H9 (cell line): ENCODE measurements around the gene TNIK. TPM values are rescaled to one million over a fixed set of nuclear protein-coding genes. Genes with fewer than 3 reads are reported as not detected.

ENCODE experiments used
- DNase-seq: peaks from one replicate; pipeline ENCODE4 v3.0.0-alpha.2; 2017
- H2AFZ ChIP-seq: one replicate; pipeline ENCODE4 v1.6.1; 2013; ENCODE audit warnings: mild to moderate bottlenecking, low read length, control low read depth, moderate library complexity
- H2AK5ac ChIP-seq: 2 replicates; pipeline ENCODE4 v1.6.1; 2013; ENCODE audit warnings: low read length, control low read depth, mixed read lengths; ENCODE audit not compliant: insufficient read length
- H2BK120ac ChIP-seq: one replicate; pipeline ENCODE4 v1.6.1; 2013; ENCODE audit warnings: low read depth, mild to moderate bottlenecking, low read length, control low read depth, inconsistent platforms; ENCODE audit not compliant: poor library complexity, severe bottlenecking
- H2BK12ac ChIP-seq: 2 replicates; pipeline ENCODE4 v1.6.1; 2013; ENCODE audit warnings: low read length, control low read depth, mixed read lengths, low read depth; ENCODE audit not compliant: insufficient read length
- H2BK15ac ChIP-seq: 2 replicates; pipeline ENCODE4 v1.6.1; 2013; ENCODE audit warnings: low read depth, low read length, control low read depth
- H2BK20ac ChIP-seq: one replicate; pipeline ENCODE4 v1.6.1; 2013; ENCODE audit warnings: low read depth, mild to moderate bottlenecking, low read length, control low read depth, inconsistent platforms; ENCODE audit not compliant: poor library complexity, severe bottlenecking
- H2BK5ac ChIP-seq: 2 replicates; pipeline ENCODE4 v1.6.1; 2013; ENCODE audit warnings: low read length, control low read depth, mixed read lengths; ENCODE audit not compliant: insufficient read length
- H3K14ac ChIP-seq: 2 replicates; pipeline ENCODE4 v1.6.1; 2013; ENCODE audit warnings: low read length, control low read depth; ENCODE audit not compliant: insufficient read depth
- H3K18ac ChIP-seq: 2 replicates; pipeline ENCODE4 v1.6.1; 2013; ENCODE audit warnings: low read depth, mild to moderate bottlenecking, mixed read lengths, low read length, control low read depth; ENCODE audit not compliant: insufficient read length
- H3K23ac ChIP-seq: 2 replicates; pipeline ENCODE4 v1.6.1; 2013; ENCODE audit warnings: low read length, control low read depth, mixed read lengths, low read depth; ENCODE audit not compliant: insufficient read length
- H3K23me2 ChIP-seq: 2 replicates; pipeline ENCODE4 v1.6.1; 2013; ENCODE audit warnings: low read depth, mild to moderate bottlenecking, mixed read lengths, low read length, control low read depth; ENCODE audit not compliant: insufficient read length, poor library complexity, severe bottlenecking
- H3K27ac ChIP-seq: 2 replicates; pipeline ENCODE4 v1.5.1; 2013; ENCODE audit warnings: low read length, control low read depth, mixed read lengths, low read depth; ENCODE audit not compliant: insufficient read length
- H3K27me3 ChIP-seq: 2 replicates; pipeline ENCODE4 v1.6.1; 2013; ENCODE audit warnings: low read length, control low read depth, inconsistent platforms; ENCODE audit not compliant: insufficient read depth
- H3K4ac ChIP-seq: 2 replicates; pipeline ENCODE4 v1.6.1; 2013; ENCODE audit warnings: low read depth, mild to moderate bottlenecking, control low read depth, inconsistent platforms, low read length, moderate library complexity
- H3K4me1 ChIP-seq: 2 replicates; pipeline ENCODE4 v1.6.1; 2013; ENCODE audit warnings: low read length, control low read depth, inconsistent platforms; ENCODE audit not compliant: insufficient read depth
- H3K4me2 ChIP-seq: 2 replicates; pipeline ENCODE4 v1.6.1; 2013; ENCODE audit warnings: low read length, control low read depth, mixed read lengths; ENCODE audit not compliant: insufficient read length, insufficient read depth
- H3K56ac ChIP-seq: 2 replicates; pipeline ENCODE4 v1.6.1; 2013; ENCODE audit warnings: low read depth, mild to moderate bottlenecking, mixed read lengths, low read length, control low read depth; ENCODE audit not compliant: insufficient read length
- H3K79me1 ChIP-seq: 2 replicates; pipeline ENCODE4 v1.6.1; 2013; ENCODE audit warnings: low read depth, mild to moderate bottlenecking, moderate library complexity, low read length, control low read depth, inconsistent platforms; ENCODE audit not compliant: insufficient read depth, poor library complexity, severe bottlenecking
- H3K79me2 ChIP-seq: 2 replicates; pipeline ENCODE4 v1.6.1; 2013; ENCODE audit warnings: low read length, control low read depth, inconsistent platforms; ENCODE audit not compliant: insufficient read depth
- H3K9ac ChIP-seq: 2 replicates; pipeline ENCODE4 v1.6.1; 2013; ENCODE audit warnings: low read length, control low read depth, mixed read lengths; ENCODE audit not compliant: insufficient read length; ENCODE audit errors: extremely low read depth
- H3K9me3 ChIP-seq: one replicate; pipeline ENCODE4 v1.6.1; 2013; ENCODE audit warnings: low read depth, low read length, inconsistent platforms; ENCODE audit not compliant: control insufficient read depth
- H3T11ph ChIP-seq: one replicate; pipeline ENCODE4 v1.6.1; 2013; ENCODE audit warnings: mild to moderate bottlenecking, low read length, control low read depth, inconsistent platforms
- H4K20me1 ChIP-seq: one replicate; pipeline ENCODE4 v1.6.1; 2013; ENCODE audit not compliant: control insufficient read depth, insufficient read length, insufficient read depth
- H4K5ac ChIP-seq: 2 replicates; pipeline ENCODE4 v1.6.1; 2013; ENCODE audit warnings: low read depth, mild to moderate bottlenecking, mixed read lengths, low read length, control low read depth; ENCODE audit not compliant: insufficient read length
- H4K8ac ChIP-seq: replicated peaks from 2 replicates; pipeline ENCODE4 v1.6.1; 2013; ENCODE audit warnings: low read length, control low read depth, mixed read lengths, low read depth; ENCODE audit not compliant: insufficient read length
- H4K91ac ChIP-seq: 2 replicates; pipeline ENCODE4 v1.6.1; 2013; ENCODE audit warnings: low read depth, mild to moderate bottlenecking, moderate library complexity, mixed read lengths, low read length, control low read depth; ENCODE audit not compliant: insufficient read length
- H3K27ac Mint-ChIP-seq, 3 experiments: 2 replicates in 2 of 3; 3 replicates in 1 of 3; pipeline ENCODE4 v1.8.0; 2020 to 2021; ENCODE audit warnings: mixed read lengths in 3 of 3, mild to moderate bottlenecking in 1 of 3, moderate library complexity in 1 of 3
- H3K27me3 Mint-ChIP-seq: 2 replicates; pipeline ENCODE4 v1.8.0; 2021; ENCODE audit warnings: low read depth, mild to moderate bottlenecking, moderate library complexity, mixed read lengths
- H3K36me3 Mint-ChIP-seq, 3 experiments: 2 replicates in 2 of 3; 3 replicates in 1 of 3; pipeline ENCODE4 v1.8.0; 2020 to 2021; ENCODE audit warnings: low read depth in 3 of 3, mixed read lengths in 3 of 3; ENCODE audit not compliant: insufficient read depth in 1 of 3
- H3K4me1 Mint-ChIP-seq, 2 experiments: 2 replicates each; pipeline ENCODE4 v1.8.0; 2020; ENCODE audit warnings: mixed read lengths in 2 of 2
- H3K4me3 Mint-ChIP-seq, 2 experiments: 2 replicates in 1 of 2; 3 replicates in 1 of 2; pipeline ENCODE4 v1.8.0; 2020 to 2021; ENCODE audit warnings: mild to moderate bottlenecking in 2 of 2, mixed read lengths in 2 of 2, moderate library complexity in 1 of 2
- H3K9me3 Mint-ChIP-seq, 2 experiments: 2 replicates in 1 of 2; 3 replicates in 1 of 2; pipeline ENCODE4 v1.8.0; 2020; ENCODE audit warnings: mild to moderate bottlenecking in 2 of 2, mixed read lengths in 2 of 2, moderate library complexity in 1 of 2
- WGBS: extraction: QIAGEN DNeasy Blood & Tissue Kit; methylation state at CpG from one replicate; pipeline ENCODE4 v1.1.7; 2013; ENCODE audit warnings: missing lambda C conversion rate, low lambda C conversion rate, mixed read lengths; ENCODE audit not compliant: insufficient read length; ENCODE audit errors: extremely low coverage; 5-methylcytosine and 5-hydroxymethylcytosine counted together
- total RNA-seq: library from RNA; stranded (reverse); gene quantifications from 2 replicates; pipeline ENCODE4 v1.2.1, GENCODE V29; 2021
- TF ChIP-seq, protein P1 (sequence below): fragments of 200-600 bp; sonication (generic); conservative IDR thresholded peaks from 3 replicates; pipeline ENCODE4 v1.8.0; 2021; ENCODE audit warnings: antibody characterized with exemption, mild to moderate bottlenecking

TNIK gene
- total RNA-seq, 1 experiment from 2014 or later = 15.9 TPM

DNA sequence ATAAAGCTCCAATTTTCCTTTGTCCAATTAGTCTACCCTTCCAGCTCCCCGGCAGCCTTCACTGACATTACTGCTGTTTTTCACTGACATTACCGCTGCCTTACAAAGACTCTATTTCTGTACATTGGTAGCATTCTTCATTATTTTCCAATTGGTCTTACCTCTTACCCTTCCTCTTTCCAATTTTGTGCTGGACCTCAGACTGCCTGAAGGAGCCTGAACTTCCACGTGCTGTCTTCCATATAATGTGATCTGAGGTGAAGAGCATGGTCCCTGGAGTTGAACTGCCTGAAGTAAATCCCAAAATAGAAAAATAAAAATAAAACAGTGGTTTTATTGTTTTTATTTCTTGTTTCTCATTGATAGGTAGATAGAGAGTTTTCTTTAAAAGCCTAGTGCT, 9.2 kb upstream of the TNIK start:
- Histone ChIP-seq H3K27ac (no peak overlapping the region), H3K23me2 (no peaks in the 10 kb centered on the region), H4K91ac (no peak overlapping the region), H3K27me3 (no peaks in the 10 kb centered on the region), H3K4ac (no peak overlapping the region), H4K8ac (no peak overlapping the region), H3K4me1 (no peaks in the 10 kb centered on the region; the same call in 1 of the 2 replicates), H3K14ac (no peak overlapping the region), H2BK5ac (no peak overlapping the region), H3K9me3 (no peaks in the 10 kb centered on the region), H4K5ac (no peak overlapping the region), H3T11ph (no peak overlapping the region), H2BK120ac (no peak overlapping the region), H2BK20ac (no peak overlapping the region), H3K4me2 (no peak overlapping the region), H3K56ac (no peak overlapping the region), H2BK12ac (no peak overlapping the region), H4K20me1 (no peaks in the 10 kb centered on the region), H3K23ac (no peak overlapping the region), H2AK5ac (no peak overlapping the region), H2BK15ac (no peak overlapping the region), H3K9ac (no peak overlapping the region), H3K79me1 (no peaks in the 10 kb centered on the region), H3K79me2 (no peaks in the 10 kb centered on the region), H2AFZ (no peak overlapping the region), H3K18ac (no peak overlapping the region)
- H3K27me3 Mint-ChIP-seq = no peaks in the 10 kb centered on the region; the same call in 1 of the 2 replicates
- H3K4me3 Mint-ChIP-seq = no peak overlapping the region
- no CpG with 5 or more reads among the region's 3 CpGs for WGBS
- peaks cover 2 to 4% of the 10 kb centered on the region in 2 experiments; a peak in 2 of 5 replicates for H3K9me3 Mint-ChIP-seq
- no peak overlapping the region for H3K27ac Mint-ChIP-seq
- H3K4me1 Mint-ChIP-seq = peaks cover 6 to 11% of the 10 kb centered on the region in 2 experiments
- TF ChIP-seq, protein P1, sequence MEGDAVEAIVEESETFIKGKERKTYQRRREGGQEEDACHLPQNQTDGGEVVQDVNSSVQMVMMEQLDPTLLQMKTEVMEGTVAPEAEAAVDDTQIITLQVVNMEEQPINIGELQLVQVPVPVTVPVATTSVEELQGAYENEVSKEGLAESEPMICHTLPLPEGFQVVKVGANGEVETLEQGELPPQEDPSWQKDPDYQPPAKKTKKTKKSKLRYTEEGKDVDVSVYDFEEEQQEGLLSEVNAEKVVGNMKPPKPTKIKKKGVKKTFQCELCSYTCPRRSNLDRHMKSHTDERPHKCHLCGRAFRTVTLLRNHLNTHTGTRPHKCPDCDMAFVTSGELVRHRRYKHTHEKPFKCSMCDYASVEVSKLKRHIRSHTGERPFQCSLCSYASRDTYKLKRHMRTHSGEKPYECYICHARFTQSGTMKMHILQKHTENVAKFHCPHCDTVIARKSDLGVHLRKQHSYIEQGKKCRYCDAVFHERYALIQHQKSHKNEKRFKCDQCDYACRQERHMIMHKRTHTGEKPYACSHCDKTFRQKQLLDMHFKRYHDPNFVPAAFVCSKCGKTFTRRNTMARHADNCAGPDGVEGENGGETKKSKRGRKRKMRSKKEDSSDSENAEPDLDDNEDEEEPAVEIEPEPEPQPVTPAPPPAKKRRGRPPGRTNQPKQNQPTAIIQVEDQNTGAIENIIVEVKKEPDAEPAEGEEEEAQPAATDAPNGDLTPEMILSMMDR = no peak
- DNase-seq = no peak
- H3K36me3 Mint-ChIP-seq = peaks cover 0 to 2% (median 0%) of the 10 kb centered on the region in 3 experiments; a peak in 1 of 7 replicates
